ENCODE measurements around the gene GNL3L. TPM values are rescaled to one million over a fixed set of nuclear protein-coding genes. Genes with fewer than 3 reads are reported as not detected.
"Not testable (repeated sequence)": the region's sequence is repeated elsewhere in the genome, so short reads cannot be mapped to it uniquely, and the experiment has no call there.

GNL3L gene
- 25.2 and 35.8 TPM in 2 replicates for total RNA-seq (2014; rRNA removed; shearing (Covaris generic))

- peak within 1 kb of the TSS; percentile 75 for H3K4me3 ChIP-seq
- DNase-seq (ENCODE audit: low read depth in 1 of 2, low spot score in 2 of 2) = peak; percentile 86 to 93
- H3K9me3 ChIP-seq (replicated peaks) = no peaks in the 10 kb centered on the region
- H3K36me3 ChIP-seq = peaks cover 4% of the 10 kb centered on the region
- H3K27ac ChIP-seq = peak within 1 kb of the TSS; percentile 90
- peaks cover 8% of the 10 kb centered on the region for H3K4me1 ChIP-seq (replicated peaks)
- no peaks in the 10 kb centered on the region for H3K27me3 ChIP-seq (replicated peaks)
These were observed at the start of gene GNL3L for GRCh38 chrX:54529552-54530356. Gene GNL3L (plus strand): TSS chrX:54530219. CDS start chrX:54532567, 2,348 bp downstream.

- H3K36me3 ChIP-seq = no peaks in the 10 kb centered on the region
- 0 out of 2 replicates have a peak, but pooled peaks cover 2% of the 10 kb centered on the region for H3K4me1 ChIP-seq (replicated peaks)
- no peaks in the 10 kb centered on the region for H3K27me3 ChIP-seq (replicated peaks)
- no peak overlapping the region for H3K4me3 ChIP-seq
- no peak for DNase-seq (ENCODE audit: low read depth in 1 of 2, low spot score in 2 of 2)
- H3K9me3 ChIP-seq (replicated peaks) = no peaks in the 10 kb centered on the region
- H3K27ac ChIP-seq = no peak overlapping the region
These were observed 47.0 kb upstream of the GNL3L start for GRCh38 chrX:54482839-54483593.

- 0 out of 2 replicates have a peak, but pooled peaks cover 2% of the 10 kb centered on the region for H3K4me1 ChIP-seq (replicated peaks)
- H3K9me3 ChIP-seq (replicated peaks) = no peaks in the 10 kb centered on the region
- H3K4me3 ChIP-seq = no peak overlapping the region
- no peaks in the 10 kb centered on the region for H3K36me3 ChIP-seq
- no peaks in the 10 kb centered on the region for H3K27me3 ChIP-seq (replicated peaks)
- DNase-seq (ENCODE audit: low read depth in 1 of 2, low spot score in 2 of 2) = no peak
- no peak overlapping the region for H3K27ac ChIP-seq
These were observed 46.1 kb upstream of the GNL3L start for GRCh38 chrX:54483946-54484345.

GRCh38 chrX:54484666-54485065 is 45.4 kb upstream of the GNL3L start:
- Histone ChIP-seq H3K27ac (no peak overlapping the region), H3K36me3 (no peaks in the 10 kb centered on the region), H3K9me3 (replicated peaks) (no peaks in the 10 kb centered on the region), H3K4me3 (no peak overlapping the region), H3K27me3 (replicated peaks) (no peaks in the 10 kb centered on the region), H3K4me1 (replicated peaks) (0 out of 2 replicates have a peak, but pooled peaks cover 2% of the 10 kb centered on the region)
- no peak for DNase-seq (ENCODE audit: low read depth in 1 of 2, low spot score in 2 of 2)

GRCh38 chrX:54489819-54490218 is 40.2 kb upstream of the GNL3L start:
- not testable (repeated sequence) for H3K36me3 ChIP-seq; H3K4me3 ChIP-seq; H3K4me1 ChIP-seq (replicated peaks); H3K9me3 ChIP-seq (replicated peaks); DNase-seq (ENCODE audit: low read depth in 1 of 2, low spot score in 2 of 2); H3K27me3 ChIP-seq (replicated peaks); H3K27ac ChIP-seq

GRCh38 chrX:54492340-54492739 is 37.7 kb upstream of the GNL3L start:
- H3K36me3 ChIP-seq = no peaks in the 10 kb centered on the region
- no peak overlapping the region for H3K4me3 ChIP-seq
- no peaks in the 10 kb centered on the region for H3K9me3 ChIP-seq (replicated peaks)
- H3K27ac ChIP-seq = no peak overlapping the region
- peak in 1 of 2 experiments; percentile 12 for DNase-seq (ENCODE audit: low read depth in 1 of 2, low spot score in 2 of 2)
- H3K4me1 ChIP-seq (replicated peaks) = peaks cover 15% of the 10 kb centered on the region
- no peaks in the 10 kb centered on the region for H3K27me3 ChIP-seq (replicated peaks)

- Histone ChIP-seq H3K27me3 (replicated peaks) (no peaks in the 10 kb centered on the region), H3K36me3 (no peaks in the 10 kb centered on the region), H3K27ac (no peak overlapping the region), H3K9me3 (replicated peaks) (no peaks in the 10 kb centered on the region), H3K4me3 (peak overlapping the region; percentile 64), H3K4me1 (replicated peaks) (peaks cover 15% of the 10 kb centered on the region)
- DNase-seq (ENCODE audit: low read depth in 1 of 2, low spot score in 2 of 2) = peak in 1 of 2 experiments; percentile 29
These were observed 35.6 kb upstream of the GNL3L start for GRCh38 chrX:54494166-54494988.

GRCh38 chrX:54494989-54495813 is 34.8 kb upstream of the GNL3L start:
- Histone ChIP-seq H3K4me1 (replicated peaks) (peaks cover 15% of the 10 kb centered on the region), H3K36me3 (no peaks in the 10 kb centered on the region), H3K9me3 (replicated peaks) (no peaks in the 10 kb centered on the region), H3K4me3 (peak overlapping the region; percentile 64), H3K27ac (peak overlapping the region; percentile 29; the same call in 1 of the 2 replicates), H3K27me3 (replicated peaks) (no peaks in the 10 kb centered on the region)
- peak in 1 of 2 experiments; percentile 30 for DNase-seq (ENCODE audit: low read depth in 1 of 2, low spot score in 2 of 2)

GRCh38 chrX:54495814-54496516 is 34.1 kb upstream of the GNL3L start, which contains the start of gene FGD1:
Gene FGD1 (minus strand): TSS chrX:54496234. CDS start chrX:54495432, 802 bp downstream.
- peak; percentile 52 to 61 for DNase-seq (ENCODE audit: low read depth in 1 of 2, low spot score in 2 of 2)
- Histone ChIP-seq H3K9me3 (replicated peaks) (no peaks in the 10 kb centered on the region), H3K4me1 (replicated peaks) (peaks cover 15% of the 10 kb centered on the region), H3K4me3 (peak within 1 kb of the TSS; percentile 64), H3K27ac (peak within 1 kb of the TSS; percentile 29; the same call in 1 of the 2 replicates), H3K27me3 (replicated peaks) (no peaks in the 10 kb centered on the region), H3K36me3 (no peaks in the 10 kb centered on the region)

GRCh38 chrX:54496517-54496852 is 33.5 kb upstream of the GNL3L start:
- Histone ChIP-seq H3K4me3 (peak overlapping the region; percentile 64), H3K36me3 (no peaks in the 10 kb centered on the region), H3K27me3 (replicated peaks) (no peaks in the 10 kb centered on the region), H3K9me3 (replicated peaks) (no peaks in the 10 kb centered on the region), H3K27ac (no peak overlapping the region), H3K4me1 (replicated peaks) (peaks cover 15% of the 10 kb centered on the region)
- peak in 1 of 2 experiments; percentile 3 for DNase-seq (ENCODE audit: low read depth in 1 of 2, low spot score in 2 of 2)

- no peak overlapping the region for H3K27ac ChIP-seq
- no peaks in the 10 kb centered on the region for H3K27me3 ChIP-seq (replicated peaks)
- peaks cover 15% of the 10 kb centered on the region for H3K4me1 ChIP-seq (replicated peaks)
These were observed 33.1 kb upstream of the GNL3L start for GRCh38 chrX:54496936-54497335.

GRCh38 chrX:54509400-54509799 is 20.6 kb upstream of the GNL3L start:
- no peak overlapping the region for H3K4me3 ChIP-seq
- H3K4me1 ChIP-seq (replicated peaks) = peaks cover 7% of the 10 kb centered on the region
- H3K27me3 ChIP-seq (replicated peaks) = no peaks in the 10 kb centered on the region
- peak in 1 of 2 experiments; percentile 6 for DNase-seq (ENCODE audit: low read depth in 1 of 2, low spot score in 2 of 2)
- no peaks in the 10 kb centered on the region for H3K9me3 ChIP-seq (replicated peaks)
- H3K36me3 ChIP-seq = no peaks in the 10 kb centered on the region
- H3K27ac ChIP-seq = no peak overlapping the region

More at GRCh38 chrX:54496936-54497335, 33.1 kb upstream of the GNL3L start:
- Histone ChIP-seq H3K4me3 (no peak overlapping the region), H3K36me3 (no peaks in the 10 kb centered on the region), H3K9me3 (replicated peaks) (no peaks in the 10 kb centered on the region)
- DNase-seq (ENCODE audit: low read depth in 1 of 2, low spot score in 2 of 2) = peak in 1 of 2 experiments; percentile 2
